ENCODE measurements around the gene DLG4. TPM values are rescaled to one million over a fixed set of nuclear protein-coding genes. Genes with fewer than 3 reads are reported as not detected.

Gene DLG4
- total RNA-seq, 2 donors from 2014 or later, result 3.6 to 9.3 TPM

DNA sequence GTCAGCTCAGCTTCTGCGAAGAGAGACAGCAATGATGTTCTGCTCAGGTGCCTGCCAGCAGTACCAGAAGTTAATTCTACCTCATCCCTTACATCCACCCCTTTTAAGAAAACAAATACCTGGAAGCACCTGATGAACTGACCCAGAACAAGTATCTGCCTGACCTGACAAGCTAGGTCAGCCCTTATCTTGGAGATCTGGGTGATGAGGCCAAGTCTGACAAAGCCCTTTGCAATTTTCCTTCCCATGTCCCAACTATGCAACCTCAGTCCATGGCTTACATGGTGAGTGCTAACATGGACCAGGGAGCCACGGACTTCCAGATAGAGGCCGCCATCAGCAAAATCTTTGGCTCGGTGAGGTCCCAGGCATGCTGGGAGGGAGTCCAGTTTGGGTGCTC is 3.7 kb upstream of the DLG4 start:
- Histone ChIP-seq H3K4me3 (no peak overlapping the region), H3K27me3 (no peaks in the 10 kb centered on the region), H3K27ac (peak overlapping the region in 2 of 4 donors; percentile 25 to 52), H3K4me1 (peaks cover 50% of the 10 kb centered on the region), H3K36me3 (replicated peaks in 1 of 2; ENCODE audit: insufficient read depth in 1 of 2, low read depth in 2 of 2) (peaks cover 0 to 21% of the 10 kb centered on the region in 2 donors), H3K9me3 (no peaks in the 10 kb centered on the region)
- TF ChIP-seq POLR2A (IDR thresholded peaks at IDR 0.05), result no peak
- TF ChIP-seq, protein P1, sequence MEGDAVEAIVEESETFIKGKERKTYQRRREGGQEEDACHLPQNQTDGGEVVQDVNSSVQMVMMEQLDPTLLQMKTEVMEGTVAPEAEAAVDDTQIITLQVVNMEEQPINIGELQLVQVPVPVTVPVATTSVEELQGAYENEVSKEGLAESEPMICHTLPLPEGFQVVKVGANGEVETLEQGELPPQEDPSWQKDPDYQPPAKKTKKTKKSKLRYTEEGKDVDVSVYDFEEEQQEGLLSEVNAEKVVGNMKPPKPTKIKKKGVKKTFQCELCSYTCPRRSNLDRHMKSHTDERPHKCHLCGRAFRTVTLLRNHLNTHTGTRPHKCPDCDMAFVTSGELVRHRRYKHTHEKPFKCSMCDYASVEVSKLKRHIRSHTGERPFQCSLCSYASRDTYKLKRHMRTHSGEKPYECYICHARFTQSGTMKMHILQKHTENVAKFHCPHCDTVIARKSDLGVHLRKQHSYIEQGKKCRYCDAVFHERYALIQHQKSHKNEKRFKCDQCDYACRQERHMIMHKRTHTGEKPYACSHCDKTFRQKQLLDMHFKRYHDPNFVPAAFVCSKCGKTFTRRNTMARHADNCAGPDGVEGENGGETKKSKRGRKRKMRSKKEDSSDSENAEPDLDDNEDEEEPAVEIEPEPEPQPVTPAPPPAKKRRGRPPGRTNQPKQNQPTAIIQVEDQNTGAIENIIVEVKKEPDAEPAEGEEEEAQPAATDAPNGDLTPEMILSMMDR (IDR thresholded peaks at IDR 0.05), result no peak
- 76 to 77% methylated on average over 4 of the region's 4 CpGs for WGBS, 2 donors
- DNase-seq (no peak), ATAC-seq (no peak)
- intact Hi-C loops (cut with DNase I), result no loop called here

DNA sequence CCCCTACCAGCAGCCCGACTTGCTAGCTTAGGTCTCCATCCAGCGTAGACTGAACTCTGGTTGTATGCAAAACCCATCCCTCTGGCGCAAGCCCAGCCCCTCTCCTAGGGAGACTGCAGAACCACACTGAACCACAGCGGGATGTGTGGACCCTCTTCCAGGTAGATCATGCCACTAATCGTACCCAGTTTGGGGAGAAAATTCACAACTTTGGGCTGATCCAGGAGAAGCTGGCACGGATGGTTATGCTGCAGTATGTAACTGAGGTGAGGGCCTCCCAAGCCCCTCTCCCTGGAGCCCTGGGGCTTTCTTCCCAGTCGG is 3.3 kb upstream of the DLG4 start:
- intact Hi-C loops (cut with DNase I), result no loop called here
- peak overlapping the region in 1 of 4 donors; percentile 52 for H3K27ac ChIP-seq

DNA sequence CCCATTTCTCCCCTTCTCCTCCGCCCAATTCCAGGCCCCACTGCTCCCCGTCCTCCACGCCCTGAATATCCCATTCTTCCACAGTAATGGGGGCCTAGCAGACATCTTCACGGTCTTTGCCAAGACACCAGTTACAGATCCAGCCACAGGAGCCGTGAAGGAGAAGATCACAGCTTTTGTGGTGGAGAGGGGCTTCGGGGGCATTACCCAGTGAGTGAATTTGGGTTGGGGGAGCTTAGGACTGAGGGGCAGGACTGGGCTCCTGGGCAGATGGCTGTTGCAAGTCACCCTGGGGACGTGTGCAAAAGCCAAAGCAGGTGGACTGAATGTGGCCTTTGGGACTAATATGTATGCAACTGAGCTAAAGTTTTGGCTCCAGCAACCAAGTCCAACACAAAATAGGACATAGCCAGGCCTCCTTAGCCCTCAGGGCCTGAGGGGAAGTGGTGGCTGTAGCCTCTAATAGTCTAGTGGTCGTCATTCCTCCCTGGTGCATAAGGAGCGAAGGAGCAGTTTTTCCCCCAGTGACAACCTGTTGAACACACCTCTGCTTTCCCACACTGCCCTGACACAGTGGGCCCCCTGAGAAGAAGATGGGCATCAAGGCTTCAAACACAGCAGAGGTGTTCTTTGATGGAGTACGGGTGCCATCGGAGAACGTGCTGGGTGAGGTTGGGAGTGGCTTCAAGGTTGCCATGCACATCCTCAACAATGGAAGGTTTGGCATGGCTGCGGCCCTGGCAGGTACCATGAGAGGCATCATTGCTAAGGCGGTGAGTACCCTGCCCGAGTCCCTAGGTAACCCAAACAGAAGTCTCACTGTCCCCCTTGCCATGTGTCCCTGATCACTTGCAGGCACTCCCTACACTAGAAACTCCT is 2.7 kb upstream of the DLG4 start:
- DNase-seq (peak in 1 of 4 donors; percentile 13), ATAC-seq (no peak)
- no peaks in the 10 kb centered on the region for H3K9me3 ChIP-seq
- 64 to 77% methylated on average over 10 to 15 of the region's 15 CpGs for WGBS, 2 donors
- H3K27me3 ChIP-seq, result no peaks in the 10 kb centered on the region
- H3K27ac ChIP-seq, result peak overlapping the region; percentile 99 to 100 (median 100)
- no peak overlapping the region for H3K4me3 ChIP-seq
- H3K36me3 ChIP-seq (replicated peaks in 1 of 2; ENCODE audit: insufficient read depth in 1 of 2, low read depth in 2 of 2), result peaks cover 0 to 19% of the 10 kb centered on the region in 2 donors
- TF ChIP-seq POLR2A (IDR thresholded peaks at IDR 0.05), result peak in 1 of 3 donors; percentile 8
- TF ChIP-seq, protein P1 (IDR thresholded peaks at IDR 0.05), result no peak
- H3K4me1 ChIP-seq, result peaks cover 58% of the 10 kb centered on the region
- intact Hi-C loops (cut with DNase I), result no loop called here

More for the DNA sequence above, 3.3 kb upstream of the DLG4 start:
- H3K27me3 ChIP-seq, result no peaks in the 10 kb centered on the region
- peaks cover 54% of the 10 kb centered on the region for H3K4me1 ChIP-seq
- H3K4me3 ChIP-seq, result no peak overlapping the region
- ATAC-seq, result no peak
- no peak for DNase-seq
- peaks cover 0 to 21% of the 10 kb centered on the region in 2 donors for H3K36me3 ChIP-seq (replicated peaks in 1 of 2; ENCODE audit: insufficient read depth in 1 of 2, low read depth in 2 of 2)
- TF ChIP-seq, protein P1 (IDR thresholded peaks at IDR 0.05), result no peak
- no peak for TF ChIP-seq POLR2A (IDR thresholded peaks at IDR 0.05)
- H3K9me3 ChIP-seq, result no peaks in the 10 kb centered on the region
- 66 to 97% methylated on average over 5 to 7 of the region's 7 CpGs for WGBS, 2 donors

DNA sequence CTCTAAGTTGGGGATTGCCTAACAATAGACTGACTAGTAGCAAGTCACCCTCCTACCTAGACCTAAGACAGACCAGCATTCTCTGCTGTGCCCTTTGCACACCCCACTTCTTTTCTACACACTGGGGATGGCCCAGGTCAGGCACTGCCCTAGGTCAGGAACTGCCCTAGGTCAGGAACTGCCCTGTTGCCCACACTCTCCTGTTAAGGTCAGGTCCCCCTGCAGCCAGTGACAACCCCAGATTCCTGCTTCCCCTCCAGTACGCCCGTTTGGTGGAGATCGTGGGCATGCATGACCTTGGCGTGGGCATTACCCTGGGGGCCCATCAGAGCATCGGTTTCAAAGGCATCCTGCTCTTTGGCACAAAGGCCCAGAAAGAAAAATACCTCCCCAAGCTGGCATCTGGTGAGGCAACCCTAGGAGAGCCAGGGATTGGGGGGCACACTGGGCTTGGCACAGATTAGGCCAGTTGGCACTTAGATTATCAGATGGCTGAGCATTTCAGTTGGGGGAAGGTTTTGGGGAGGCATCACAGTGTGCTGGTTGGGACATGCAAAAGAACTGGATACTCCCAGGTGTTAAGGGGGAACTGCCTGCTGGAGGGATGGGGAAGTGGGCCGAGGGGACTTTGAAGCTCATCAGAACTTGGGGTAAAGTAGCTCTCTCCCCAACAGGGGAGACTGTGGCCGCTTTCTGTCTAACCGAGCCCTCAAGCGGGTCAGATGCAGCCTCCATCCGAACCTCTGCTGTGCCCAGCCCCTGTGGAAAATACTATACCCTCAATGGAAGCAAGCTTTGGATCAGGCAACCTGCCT is 1.8 kb upstream of the DLG4 start:
- intact Hi-C loops (cut with DNase I), result no loop called here
- no peak for TF ChIP-seq POLR2A (IDR thresholded peaks at IDR 0.05)
- TF ChIP-seq, protein P1 (IDR thresholded peaks at IDR 0.05), result no peak
- peaks cover 0 to 18% of the 10 kb centered on the region in 2 donors for H3K36me3 ChIP-seq (replicated peaks in 1 of 2; ENCODE audit: insufficient read depth in 1 of 2, low read depth in 2 of 2)
- H3K27ac ChIP-seq, result peak overlapping the region; percentile 99 to 100 (median 100)
- no peaks in the 10 kb centered on the region for H3K9me3 ChIP-seq
- 42 to 54% methylated on average over 8 to 10 of the region's 10 CpGs for WGBS, 2 donors
- H3K4me1 ChIP-seq, result peaks cover 59% of the 10 kb centered on the region
- no peak for ATAC-seq
- H3K27me3 ChIP-seq, result no peaks in the 10 kb centered on the region
- DNase-seq, result peak in 1 of 4 donors; percentile 12
- H3K4me3 ChIP-seq, result no peak overlapping the region

Data from body of pancreas (tissue), 4 donors.